DND-41 (cell line): ENCODE data around the gene GSG1L.

Experiments
- ATAC-seq: fragments of 200-7000 bp; cut with Tn5 transposase; 3 replicates; pipeline ENCODE4 v1.9.1; 2021; ENCODE audit warnings: low read depth; ENCODE audit not compliant: insufficient read depth
- DNase-seq: peaks from one replicate; pipeline ENCODE4 v3.0.0-alpha.2; 2020
- H2AFZ ChIP-seq: 2 replicates; pipeline ENCODE4 v1.6.0; 2012; ENCODE audit warnings: low read depth, low read length
- H3K27ac ChIP-seq: 2 replicates; pipeline ENCODE4 v1.5.1; 2012; ENCODE audit warnings: low read length, inconsistent platforms
- H3K27me3 ChIP-seq: fragments of 200-600 bp; sonication (generic); 2 replicates; pipeline ENCODE4 v1.6.0; 2012; ENCODE audit warnings: low read length, mild to moderate bottlenecking, inconsistent platforms; ENCODE audit not compliant: insufficient read depth, poor library complexity
- H3K36me3 ChIP-seq: 2 replicates; pipeline ENCODE4 v1.5.1; 2012; ENCODE audit warnings: low read length, inconsistent platforms; ENCODE audit not compliant: insufficient read depth
- H3K4me1 ChIP-seq: 2 replicates; pipeline ENCODE4 v1.5.1; 2012; ENCODE audit warnings: mild to moderate bottlenecking, low read length; ENCODE audit not compliant: insufficient read depth
- H3K4me2 ChIP-seq: 2 replicates; pipeline ENCODE4 v1.6.0; 2012; ENCODE audit warnings: mild to moderate bottlenecking, moderate library complexity, low read length, inconsistent platforms; ENCODE audit not compliant: insufficient read depth
- H3K4me3 ChIP-seq, 2 experiments: fragments of 200-600 bp in 1 of 2; shearing (Covaris generic) in 1 of 2; 2 replicates each; pipeline ENCODE4 v1.5.1; 2012 to 2016; ENCODE audit warnings: inconsistent platforms in 2 of 2, low read length in 2 of 2, mild to moderate bottlenecking in 2 of 2, low read depth in 1 of 2, moderate library complexity in 1 of 2
- H3K79me2 ChIP-seq: 2 replicates; pipeline ENCODE4 v1.6.0; 2012; ENCODE audit warnings: low read length, inconsistent platforms; ENCODE audit not compliant: insufficient read depth
- H3K9ac ChIP-seq: 2 replicates; pipeline ENCODE4 v1.6.0; 2012; ENCODE audit warnings: low read depth, mild to moderate bottlenecking, inconsistent platforms, low read length, moderate library complexity
- H3K9me3 ChIP-seq: 2 replicates; pipeline ENCODE4 v1.5.1; 2012; ENCODE audit warnings: low read length, moderate library complexity, mild to moderate bottlenecking, inconsistent platforms; ENCODE audit not compliant: insufficient read depth, severe bottlenecking
- H4K20me1 ChIP-seq: 2 replicates; pipeline ENCODE4 v1.6.0; 2012; ENCODE audit warnings: low read length; ENCODE audit not compliant: insufficient read depth
- EZH2 ChIP-seq: IDR thresholded peaks from 3 replicates; pipeline ENCODE4 v1.6.1; 2012; ENCODE audit warnings: borderline replicate concordance, low read depth, mild to moderate bottlenecking, moderate library complexity, low read length, inconsistent platforms; ENCODE audit not compliant: severe bottlenecking
- TF ChIP-seq, protein P1 (sequence below): IDR thresholded peaks from 2 replicates; pipeline ENCODE4 v1.5.1; 2012; ENCODE audit warnings: borderline replicate concordance, low read length, moderate library complexity, mild to moderate bottlenecking; ENCODE audit not compliant: poor library complexity, severe bottlenecking; ENCODE audit errors: extremely low read depth

The GSG1L gene

DNA sequence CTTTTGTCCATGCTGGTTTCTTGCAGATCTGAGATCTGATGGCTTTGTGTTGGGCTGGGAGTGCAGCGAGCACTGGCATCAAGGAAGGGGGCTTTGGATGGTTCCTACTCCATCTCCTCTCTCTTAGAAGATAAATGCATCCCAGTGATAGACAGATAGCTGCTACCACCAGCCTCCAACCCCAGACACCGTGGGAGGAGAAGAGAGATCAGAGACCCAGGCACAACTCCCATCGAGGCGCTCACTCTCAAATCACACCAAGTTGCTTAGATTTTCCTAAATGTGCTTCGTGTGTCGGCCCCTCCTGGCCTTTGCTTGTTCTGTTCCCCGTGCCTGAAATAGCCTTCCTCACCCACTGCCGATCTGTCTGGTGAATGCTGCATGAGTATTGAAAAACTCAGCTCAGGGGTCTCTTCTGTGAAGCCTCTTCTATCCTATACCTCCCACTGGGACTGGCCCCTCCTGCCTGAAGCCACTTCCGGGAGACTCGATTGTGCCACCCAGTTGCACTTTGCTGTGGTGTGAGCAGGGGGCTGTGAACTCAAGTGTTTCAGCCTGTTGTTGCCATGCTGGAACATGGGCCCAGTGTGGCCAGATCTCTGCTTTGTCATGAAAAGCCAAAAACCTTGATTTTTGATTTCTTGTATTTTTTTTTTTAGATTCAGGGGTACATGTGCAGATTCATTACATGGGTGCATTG, 242.7 kb downstream of the GSG1L start:
- Histone ChIP-seq H2AFZ (no peak overlapping the region), H3K9ac (no peak overlapping the region), H3K4me1 (no peaks in the 10 kb centered on the region), H3K9me3 (no peaks in the 10 kb centered on the region), H3K27me3 (no peaks in the 10 kb centered on the region), H3K36me3 (no peaks in the 10 kb centered on the region), H3K4me2 (no peak overlapping the region), H4K20me1 (no peaks in the 10 kb centered on the region), H3K27ac (no peak overlapping the region), H3K79me2 (no peaks in the 10 kb centered on the region), H3K4me3 (no peak overlapping the region)
- ATAC-seq (no peak), DNase-seq (no peak)
- TF ChIP-seq, protein P1, sequence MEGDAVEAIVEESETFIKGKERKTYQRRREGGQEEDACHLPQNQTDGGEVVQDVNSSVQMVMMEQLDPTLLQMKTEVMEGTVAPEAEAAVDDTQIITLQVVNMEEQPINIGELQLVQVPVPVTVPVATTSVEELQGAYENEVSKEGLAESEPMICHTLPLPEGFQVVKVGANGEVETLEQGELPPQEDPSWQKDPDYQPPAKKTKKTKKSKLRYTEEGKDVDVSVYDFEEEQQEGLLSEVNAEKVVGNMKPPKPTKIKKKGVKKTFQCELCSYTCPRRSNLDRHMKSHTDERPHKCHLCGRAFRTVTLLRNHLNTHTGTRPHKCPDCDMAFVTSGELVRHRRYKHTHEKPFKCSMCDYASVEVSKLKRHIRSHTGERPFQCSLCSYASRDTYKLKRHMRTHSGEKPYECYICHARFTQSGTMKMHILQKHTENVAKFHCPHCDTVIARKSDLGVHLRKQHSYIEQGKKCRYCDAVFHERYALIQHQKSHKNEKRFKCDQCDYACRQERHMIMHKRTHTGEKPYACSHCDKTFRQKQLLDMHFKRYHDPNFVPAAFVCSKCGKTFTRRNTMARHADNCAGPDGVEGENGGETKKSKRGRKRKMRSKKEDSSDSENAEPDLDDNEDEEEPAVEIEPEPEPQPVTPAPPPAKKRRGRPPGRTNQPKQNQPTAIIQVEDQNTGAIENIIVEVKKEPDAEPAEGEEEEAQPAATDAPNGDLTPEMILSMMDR, result no peak
- TF ChIP-seq EZH2, result no peak

DNA sequence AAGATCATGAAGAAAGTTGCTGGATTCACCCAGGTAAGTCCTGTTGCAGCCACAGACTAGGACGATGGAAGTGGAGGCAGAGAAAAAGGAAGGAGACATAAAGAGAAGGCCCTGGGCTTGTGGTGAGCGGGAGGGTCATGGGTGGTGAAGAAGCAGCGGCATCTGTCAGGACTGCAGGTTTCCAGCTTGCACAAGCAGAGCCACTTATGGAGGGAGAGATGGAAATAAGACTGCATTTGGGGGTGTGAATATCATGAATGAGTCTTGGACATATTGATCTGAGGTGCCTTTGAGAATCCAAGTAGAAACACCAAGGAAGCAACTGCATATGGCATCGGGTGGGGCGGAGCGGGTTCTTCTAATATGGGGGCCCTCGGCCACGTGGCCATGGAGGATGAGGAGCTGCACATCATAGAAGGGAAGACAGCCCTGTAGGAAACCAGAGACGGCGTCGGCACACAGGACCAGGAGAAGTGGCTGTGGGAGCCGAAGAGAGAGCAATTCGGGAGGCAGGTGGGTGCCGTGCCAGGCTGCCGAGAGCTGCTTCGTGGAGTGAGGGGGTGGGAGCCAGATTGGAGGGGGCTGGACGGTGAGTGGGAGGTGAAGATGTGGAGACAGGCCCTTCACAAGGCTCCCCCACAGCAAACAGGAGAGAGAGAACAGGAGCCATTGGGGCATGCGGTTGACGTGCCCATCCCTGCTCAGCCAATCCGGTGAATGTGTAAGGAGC, 243.5 kb downstream of the GSG1L start:
- H3K27ac ChIP-seq, result no peak overlapping the region
- H3K4me1 ChIP-seq, result no peaks in the 10 kb centered on the region
- H3K9me3 ChIP-seq, result no peaks in the 10 kb centered on the region
- no peak for DNase-seq
- H3K36me3 ChIP-seq, result no peaks in the 10 kb centered on the region
- no peak overlapping the region for H2AFZ ChIP-seq
- ATAC-seq, result no peak
- H3K79me2 ChIP-seq, result no peaks in the 10 kb centered on the region
- H4K20me1 ChIP-seq, result no peaks in the 10 kb centered on the region
- H3K27me3 ChIP-seq, result no peaks in the 10 kb centered on the region
- no peak for TF ChIP-seq EZH2
- TF ChIP-seq, protein P1, result no peak
- no peak overlapping the region for H3K9ac ChIP-seq
- no peak overlapping the region for H3K4me3 ChIP-seq
- no peak overlapping the region for H3K4me2 ChIP-seq

DNA sequence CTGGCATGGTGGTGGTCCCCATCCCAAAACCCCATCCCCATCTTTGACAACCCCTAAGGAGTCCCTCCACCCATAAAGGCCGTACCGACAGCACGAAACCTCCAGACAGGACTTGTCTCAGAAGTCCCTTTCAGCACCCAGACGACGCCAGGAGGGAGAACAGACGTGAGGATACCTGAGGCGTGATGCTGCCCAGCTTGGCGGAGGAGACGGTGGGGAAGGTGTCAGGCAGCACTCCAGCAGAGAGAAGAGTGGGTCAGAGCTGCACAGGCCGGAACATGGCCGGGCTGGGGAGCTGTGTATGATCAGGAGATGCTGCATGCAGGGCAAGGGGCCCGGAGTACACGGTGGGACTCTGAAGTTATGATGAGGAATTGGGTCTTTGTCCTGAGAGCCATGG, 244.2 kb downstream of the GSG1L start:
- H3K79me2 ChIP-seq, result no peaks in the 10 kb centered on the region
- H2AFZ ChIP-seq, result no peak overlapping the region
- H3K9me3 ChIP-seq, result no peaks in the 10 kb centered on the region
- DNase-seq, result no peak
- ATAC-seq, result no peak
- H3K4me2 ChIP-seq, result no peak overlapping the region
- H3K4me1 ChIP-seq, result no peaks in the 10 kb centered on the region
- no peak overlapping the region for H3K27ac ChIP-seq
- no peak overlapping the region for H3K9ac ChIP-seq
- H3K36me3 ChIP-seq, result no peaks in the 10 kb centered on the region
- no peak overlapping the region for H3K4me3 ChIP-seq
- H4K20me1 ChIP-seq, result no peaks in the 10 kb centered on the region
- TF ChIP-seq, protein P1, result no peak
- TF ChIP-seq EZH2, result no peak
- H3K27me3 ChIP-seq, result no peaks in the 10 kb centered on the region
